IMR-90 (cell line): ENCODE measurements around the gene RFX3. TPM values are rescaled to one million over a fixed set of nuclear protein-coding genes. Genes with fewer than 3 reads are reported as not detected.

Experiments
- ATAC-seq: fragments of 200-7000 bp; cut with Tn5 transposase; 2 replicates; pipeline ENCODE4 v1.9.1; 2020; ENCODE audit warnings: low read depth, mild to moderate bottlenecking, moderate library complexity
- BruUV-seq: library from RNA; stranded (reverse); fragments of 400-500 nt; replicated peaks from 2 replicates; lab custom pipeline; 2021; lab: Mats Ljungman, UMichigan
- CTCF ChIA-PET: fragments of 300-600 bp; formaldehyde crosslinking; extraction: SDS; loops from one replicate; lab custom pipeline; 2021; ENCODE audit warnings: antibody characterized with exemption; lab: Yijun Ruan, JAX
- POLR2A ChIA-PET: fragments of 300-600 bp; sonication (Branson Sonifier 250); formaldehyde crosslinking; loops from one replicate; lab custom pipeline; 2022; ENCODE audit warnings: antibody characterized with exemption; ENCODE audit not compliant: unreplicated experiment; lab: Charles Lee
- DNase-seq: peaks from one replicate; pipeline ENCODE4 v3.0.0; 2013
- H2AFZ ChIP-seq: replicated peaks from 2 replicates; pipeline ENCODE3; 2013; ENCODE audit warnings: low read length, mild to moderate bottlenecking; ENCODE audit not compliant: poor library complexity
- H2AK5ac ChIP-seq: 2 replicates; pipeline ENCODE4 v1.6.1; 2013; ENCODE audit warnings: low read depth, low read length, inconsistent platforms
- H2AK9ac ChIP-seq: replicated peaks from 2 replicates; pipeline ENCODE3; 2013; ENCODE audit warnings: mild to moderate bottlenecking, low read depth, low read length, moderate library complexity; ENCODE audit not compliant: poor library complexity
- H2BK120ac ChIP-seq: 2 replicates; pipeline ENCODE4 v1.6.1; 2013; ENCODE audit warnings: low read depth, low read length, inconsistent platforms
- H2BK15ac ChIP-seq: 3 replicates; pipeline ENCODE4 v1.6.1; 2013; ENCODE audit warnings: low read depth, low read length, inconsistent platforms
- H2BK20ac ChIP-seq: 2 replicates; pipeline ENCODE4 v1.6.1; 2013; ENCODE audit warnings: low read depth, mild to moderate bottlenecking, inconsistent platforms, low read length, moderate library complexity
- H2BK5ac ChIP-seq: 2 replicates; pipeline ENCODE4 v1.6.1; 2013; ENCODE audit warnings: mild to moderate bottlenecking, low read depth, low read length, inconsistent platforms; ENCODE audit not compliant: poor library complexity, severe bottlenecking
- H3K14ac ChIP-seq: replicated peaks from 2 replicates; pipeline ENCODE4 v1.6.1; 2013; ENCODE audit warnings: low read depth, low read length, inconsistent platforms
- H3K18ac ChIP-seq: 2 replicates; pipeline ENCODE4 v1.6.1; 2013; ENCODE audit warnings: low read depth, low read length, control low read depth
- H3K23ac ChIP-seq: 2 replicates; pipeline ENCODE4 v1.6.1; 2013; ENCODE audit warnings: low read depth, low read length, inconsistent platforms
- H3K27ac ChIP-seq: 2 replicates; pipeline ENCODE4 v1.5.1; 2013; ENCODE audit warnings: mild to moderate bottlenecking, control low read depth, low read length; ENCODE audit not compliant: insufficient read depth
- H3K27me3 ChIP-seq: 2 replicates; pipeline ENCODE4 v1.6.1; 2013; ENCODE audit warnings: low read length; ENCODE audit not compliant: control insufficient read depth, insufficient read depth
- H3K36me3 ChIP-seq: 2 replicates; pipeline ENCODE4 v1.6.1; 2013; ENCODE audit warnings: low read length, mixed read lengths; ENCODE audit not compliant: control insufficient read depth, insufficient read depth
- H3K4ac ChIP-seq: 2 replicates; pipeline ENCODE4 v1.6.1; 2013; ENCODE audit warnings: low read depth, low read length, inconsistent platforms
- H3K4me1 ChIP-seq: 2 replicates; pipeline ENCODE4 v1.6.1; 2013; ENCODE audit warnings: low read length, mixed read lengths; ENCODE audit not compliant: control insufficient read depth, insufficient read depth
- H3K4me2 ChIP-seq: 2 replicates; pipeline ENCODE4 v1.6.1; 2013; ENCODE audit warnings: low read depth, mild to moderate bottlenecking, control low read depth, low read length, moderate library complexity
- H3K4me3 ChIP-seq: 2 replicates; pipeline ENCODE4 v1.5.1; 2013; ENCODE audit warnings: low read depth, mild to moderate bottlenecking, control low read depth, low read length, moderate library complexity; ENCODE audit not compliant: insufficient read depth
- H3K56ac ChIP-seq: 2 replicates; pipeline ENCODE4 v1.6.1; 2013; ENCODE audit warnings: low read length, inconsistent platforms; ENCODE audit not compliant: insufficient read depth; ENCODE audit errors: extremely low read depth
- H3K79me1 ChIP-seq, 2 experiments: 2 replicates each; pipeline ENCODE4 v1.6.1; 2013; ENCODE audit warnings: low read length in 2 of 2, inconsistent platforms in 1 of 2, low read depth in 1 of 2
- H3K9ac ChIP-seq: 2 replicates; pipeline ENCODE4 v1.6.1; 2013; ENCODE audit warnings: low read depth, low read length, control low read depth
- H3K9me1 ChIP-seq: 2 replicates; pipeline ENCODE4 v1.6.1; 2013; ENCODE audit warnings: low read length, inconsistent platforms; ENCODE audit not compliant: insufficient read depth
- H3K9me3 ChIP-seq: 2 replicates; pipeline ENCODE4 v1.6.1; 2013; ENCODE audit warnings: low read length; ENCODE audit not compliant: control insufficient read depth, insufficient read depth
- H4K20me1 ChIP-seq: 2 replicates; pipeline ENCODE4 v1.6.1; 2013; ENCODE audit warnings: low read length, inconsistent platforms; ENCODE audit not compliant: insufficient read depth
- H4K5ac ChIP-seq: 2 replicates; pipeline ENCODE4 v1.6.1; 2013; ENCODE audit warnings: mild to moderate bottlenecking, low read depth, low read length, control low read depth
- H4K8ac ChIP-seq, 2 experiments: 2 replicates each; pipeline ENCODE4 v1.6.1; 2013; ENCODE audit warnings: low read depth in 2 of 2, low read length in 2 of 2, control low read depth in 1 of 2, inconsistent platforms in 1 of 2
- H4K91ac ChIP-seq: 2 replicates; pipeline ENCODE4 v1.6.1; 2013; ENCODE audit warnings: low read depth, low read length, inconsistent platforms; ENCODE audit not compliant: insufficient read depth
- CHD1 ChIP-seq: IDR thresholded peaks from 2 replicates; pipeline ENCODE4 v1.6.1; 2012; ENCODE audit warnings: low read depth, low read length, improper control_type of control experiment
- FOS ChIP-seq: fragments of 150-350 bp; IDR thresholded peaks from 2 replicates; pipeline ENCODE4 v1.6.1; 2016; ENCODE audit warnings: low read depth, low read length
- MAZ ChIP-seq: IDR thresholded peaks from 2 replicates; pipeline ENCODE4 v1.6.1; 2012; ENCODE audit warnings: low read depth, mild to moderate bottlenecking, low read length, improper control_type of control experiment, moderate library complexity, borderline replicate concordance
- NFE2L2 ChIP-seq: fragments of 150-350 bp; IDR thresholded peaks from 2 replicates; pipeline ENCODE4 v1.6.1; 2016; ENCODE audit warnings: low read depth, mild to moderate bottlenecking, low read length
- POLR2A ChIP-seq: IDR thresholded peaks from 2 replicates; pipeline ENCODE4 v1.6.1; 2012; ENCODE audit warnings: mild to moderate bottlenecking, low read depth, low read length
- RAD21 ChIP-seq: IDR thresholded peaks from 2 replicates; pipeline ENCODE4 v1.6.1; 2012; ENCODE audit warnings: low read length, improper control_type of control experiment
- RCOR1 ChIP-seq: IDR thresholded peaks from 2 replicates; pipeline ENCODE4 v1.6.1; 2012; ENCODE audit warnings: mild to moderate bottlenecking, low read length, improper control_type of control experiment; ENCODE audit not compliant: insufficient replicate concordance
- RFX5 ChIP-seq: IDR thresholded peaks from 2 replicates; pipeline ENCODE4 v1.8.0; 2012; ENCODE audit warnings: low read depth, mild to moderate bottlenecking, low read length, moderate library complexity
- WGBS, 2 experiments: methylation state at CpG; one replicate each; pipeline versions ENCODE4 v1.1.5 to v1.1.7; 2013; ENCODE audit warnings: missing lambda C conversion rate in 2 of 2; ENCODE audit not compliant: insufficient read length in 1 of 2; ENCODE audit errors: extremely low coverage in 2 of 2; 5-methylcytosine and 5-hydroxymethylcytosine counted together
- dilution Hi-C: fragments of 300-500 bp; cut with HindIII; formaldehyde crosslinking; loops from one replicate; pipeline ENCODE4 v1.14.3; 2018; ENCODE audit warnings: low sequenced_read_pairs; ENCODE audit not compliant: unreplicated experiment
- in situ Hi-C: fragments of 300-500 bp; cut with MboI; formaldehyde crosslinking; loops from 3 replicates; pipeline ENCODE4 v1.14.3; 2019; ENCODE audit warnings: low sequenced_read_pairs, inconsistent platforms, mixed read lengths
- intact Hi-C: fragments of 100-400 bp; cut with micrococcal nuclease; formaldehyde crosslinking; loops from 2 replicates; pipeline ENCODE4 v1.10.0; 2022
- polyA plus RNA-seq, 3 experiments: library from polyadenylated mRNA; depleted of rRNA; stranded (reverse); fragments of >200 nt; gene quantifications; 2 replicates each; pipeline ENCODE4 v1.2.3, GENCODE V29; 2012; ENCODE audit warnings: low replicate concordance in 1 of 3
- total RNA-seq: library from RNA; depleted of rRNA; stranded (reverse); fragments of >200 nt; gene quantifications from 2 replicates; pipeline ENCODE4 v1.2.3, GENCODE V29; 2012
- TF ChIP-seq, protein P1 (sequence below): fragments of 150-350 bp; IDR thresholded peaks from 2 replicates; pipeline ENCODE4 v1.6.1; 2017; ENCODE audit warnings: mild to moderate bottlenecking, antibody characterized with exemption, low read length, low read depth

Gene RFX3
- total and polyA plus RNA-seq, 2 of the 4 experiments (the other 2 are of a cell fraction) = 1.7 to 2.7 TPM

DNA sequence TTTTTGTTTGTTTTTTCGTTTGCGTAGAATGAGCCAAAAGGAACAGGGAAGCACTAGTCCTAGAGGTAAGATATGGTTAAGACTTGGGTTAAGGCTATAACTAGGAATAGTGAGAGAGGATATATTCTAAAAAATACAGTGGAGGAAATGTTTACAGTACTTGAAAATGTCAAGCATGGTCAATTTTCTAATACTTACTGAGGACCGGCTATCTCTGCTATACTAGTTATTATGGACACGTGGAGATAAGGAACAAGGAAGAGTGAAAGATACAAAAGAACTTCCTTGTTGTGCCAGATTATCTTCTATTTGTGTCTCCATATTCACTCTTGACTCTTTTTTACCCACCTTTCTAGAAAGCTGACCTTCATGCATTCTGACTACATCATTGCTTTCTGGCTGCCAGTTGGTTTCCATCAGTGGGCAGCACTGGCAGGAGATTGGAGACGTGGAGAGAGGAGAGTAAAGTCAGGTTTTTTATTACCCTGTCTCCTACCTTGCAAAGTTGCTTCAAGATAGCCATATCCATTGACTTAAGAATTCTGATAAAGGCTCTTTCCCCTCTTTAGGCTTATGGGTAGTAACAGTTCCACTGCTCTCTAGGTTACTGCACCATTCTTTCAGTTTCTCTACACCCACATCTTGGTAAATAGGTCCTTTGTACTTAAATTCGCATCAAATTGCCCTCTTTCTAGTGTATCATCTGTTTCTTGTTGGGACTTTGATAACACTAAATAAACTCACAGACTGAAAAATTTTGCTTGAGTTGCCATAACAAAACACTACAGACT, 9.0 kb upstream of the RFX3 start:
- Histone ChIP-seq H2AFZ (no peak overlapping the region), H2BK120ac (no peak overlapping the region), H4K91ac (no peak overlapping the region), H2BK15ac (no peak overlapping the region), H3K9ac (no peak overlapping the region), H3K4me1 (no peaks in the 10 kb centered on the region), H2AK9ac (no peak overlapping the region), H2AK5ac (no peak overlapping the region), H3K9me1 (no peaks in the 10 kb centered on the region), H3K27me3 (no peaks in the 10 kb centered on the region), H4K8ac (no peak overlapping the region), H3K56ac (no peak overlapping the region), H4K20me1 (no peaks in the 10 kb centered on the region), H3K27ac (no peak overlapping the region), H3K4me2 (no peak overlapping the region), H3K9me3 (no peaks in the 10 kb centered on the region), H3K14ac (no peak overlapping the region), H3K36me3 (no peaks in the 10 kb centered on the region), H3K18ac (no peak overlapping the region), H3K4me3 (no peak overlapping the region), H4K5ac (no peak overlapping the region), H2BK20ac (no peak overlapping the region), H3K23ac (no peak overlapping the region), H3K79me1 (peaks cover 0 to 4% of the 10 kb centered on the region in 2 experiments; a peak in 1 of 4 replicates), H2BK5ac (no peak overlapping the region), H3K4ac (no peak overlapping the region)
- no peak for TF ChIP-seq RAD21
- no peak for TF ChIP-seq RFX5
- no peak for TF ChIP-seq FOS
- no peak for TF ChIP-seq NFE2L2
- no peak for TF ChIP-seq POLR2A
- TF ChIP-seq, protein P1, sequence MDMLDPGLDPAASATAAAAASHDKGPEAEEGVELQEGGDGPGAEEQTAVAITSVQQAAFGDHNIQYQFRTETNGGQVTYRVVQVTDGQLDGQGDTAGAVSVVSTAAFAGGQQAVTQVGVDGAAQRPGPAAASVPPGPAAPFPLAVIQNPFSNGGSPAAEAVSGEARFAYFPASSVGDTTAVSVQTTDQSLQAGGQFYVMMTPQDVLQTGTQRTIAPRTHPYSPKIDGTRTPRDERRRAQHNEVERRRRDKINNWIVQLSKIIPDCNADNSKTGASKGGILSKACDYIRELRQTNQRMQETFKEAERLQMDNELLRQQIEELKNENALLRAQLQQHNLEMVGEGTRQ = no peak
- TF ChIP-seq MAZ = no peak
- TF ChIP-seq RCOR1 = no peak
- TF ChIP-seq CHD1 = no peak
- POLR2A ChIA-PET = no interaction called here
- in situ Hi-C loops (loop anchor here (25.0 kb wide), 1 partner anchor 673 kb away; no protein-coding TSS in a partner anchor), dilution Hi-C loops (no loop called here), intact Hi-C loops (no loop called here)
- no CpG with 5 or more reads among the region's 6 CpGs for WGBS, 2 experiments
- CTCF ChIA-PET = no interaction called here
- ATAC-seq (no peak), DNase-seq (no peak)
- no TSS peak for BruUV-seq
